Fibroblast of lung (primary cell): ENCODE measurements around the gene CST8. TPM values are rescaled to one million over a fixed set of nuclear protein-coding genes. Genes with fewer than 3 reads are reported as not detected.

ENCODE experiments used
- DNase-seq, 2 donors: peaks; one replicate each; pipeline versions ENCODE4 v3.0.0 to v3.0.0-alpha.2; 2010; ENCODE audit warnings: low read depth in 2 of 2
- H2AFZ ChIP-seq: 2 replicates; pipeline ENCODE4 v1.5.1; 2012; ENCODE audit warnings: low read length, control low read depth, inconsistent platforms
- H3K27ac ChIP-seq: 2 replicates; pipeline ENCODE4 v1.5.1; 2011; ENCODE audit warnings: low read length, control low read depth; ENCODE audit not compliant: insufficient read depth
- H3K27me3 ChIP-seq: 2 replicates; pipeline ENCODE4 v1.5.1; 2011; ENCODE audit warnings: mild to moderate bottlenecking, low read length; ENCODE audit not compliant: control insufficient read depth, insufficient read depth
- H3K36me3 ChIP-seq: 2 replicates; pipeline ENCODE4 v1.5.1; 2011; ENCODE audit warnings: low read length; ENCODE audit not compliant: control insufficient read depth, insufficient read depth
- H3K4me1 ChIP-seq: 2 replicates; pipeline ENCODE4 v1.5.1; 2011; ENCODE audit warnings: low read length; ENCODE audit not compliant: control insufficient read depth, insufficient read depth; ENCODE audit errors: extremely low read depth
- H3K4me2 ChIP-seq: 2 replicates; pipeline ENCODE4 v1.5.1; 2011; ENCODE audit warnings: low read length, control low read depth; ENCODE audit not compliant: insufficient read depth; ENCODE audit errors: extremely low read depth
- H3K4me3 ChIP-seq, 4 experiments: fragments of 200-600 bp in 1 of 4; sonication (generic) in 1 of 4; replicated peaks in 1 of 4; 2 replicates each; pipeline ENCODE4 v1.5.1; 2011 to 2016; ENCODE audit warnings: low read length in 4 of 4, low read depth in 3 of 4, mild to moderate bottlenecking in 3 of 4, control low read depth in 2 of 4, inconsistent platforms in 1 of 4, mixed read lengths in 1 of 4; ENCODE audit not compliant: insufficient read depth in 1 of 4; ENCODE audit errors: control extremely low read depth in 1 of 4
- H3K79me2 ChIP-seq: 2 replicates; pipeline ENCODE4 v1.5.1; 2012; ENCODE audit warnings: mild to moderate bottlenecking, low read length, inconsistent platforms; ENCODE audit not compliant: control insufficient read depth, insufficient read depth
- H3K9ac ChIP-seq: 2 replicates; pipeline ENCODE4 v1.5.1; 2011; ENCODE audit warnings: mild to moderate bottlenecking, low read length, control low read depth; ENCODE audit not compliant: insufficient read depth
- H3K9me3 ChIP-seq: 2 replicates; pipeline ENCODE4 v1.5.1; 2012; ENCODE audit warnings: low read depth, low read length; ENCODE audit not compliant: control insufficient read depth, insufficient read depth
- H4K20me1 ChIP-seq: 2 replicates; pipeline ENCODE4 v1.5.1; 2011; ENCODE audit warnings: low read length; ENCODE audit not compliant: control insufficient read depth, insufficient read depth; ENCODE audit errors: extremely low read depth
- EZH2 ChIP-seq: IDR thresholded peaks from 2 replicates; pipeline ENCODE4 v1.5.1; 2012; ENCODE audit warnings: low read length, control low read depth, mild to moderate bottlenecking; ENCODE audit errors: missing control alignments
- polyA plus RNA-seq, 2 donors: library from polyadenylated mRNA; depleted of rRNA in 1 of 2; stranded (reverse) in 1 of 2; unstranded in 1 of 2; fragments of >200 nt; gene quantifications; 2 replicates each; pipeline ENCODE4 v1.2.1, GENCODE V29; 2011 to 2012; ENCODE audit warnings: missing spikeins in 1 of 2
- total RNA-seq: library from RNA; depleted of rRNA; stranded (reverse); fragments of >200 nt; gene quantifications from 2 replicates; pipeline ENCODE4 v1.2.1, GENCODE V29; 2014
- TF ChIP-seq, protein P1 (sequence below), 2 donors: IDR thresholded peaks in 1 of 2; conservative IDR thresholded peaks in 1 of 2; 1 replicate in 1 of 2; 2 replicates in 1 of 2; pipeline ENCODE4 v1.5.1; 2011 to 2012; ENCODE audit warnings: low read length in 2 of 2, control low read depth in 1 of 2, inconsistent platforms in 1 of 2, low read depth in 1 of 2, mild to moderate bottlenecking in 1 of 2

Gene CST8
- total and polyA plus RNA-seq, 2 donors (not counting 1 experiment from before 2014, with no cell fraction given): not detected

DNA sequence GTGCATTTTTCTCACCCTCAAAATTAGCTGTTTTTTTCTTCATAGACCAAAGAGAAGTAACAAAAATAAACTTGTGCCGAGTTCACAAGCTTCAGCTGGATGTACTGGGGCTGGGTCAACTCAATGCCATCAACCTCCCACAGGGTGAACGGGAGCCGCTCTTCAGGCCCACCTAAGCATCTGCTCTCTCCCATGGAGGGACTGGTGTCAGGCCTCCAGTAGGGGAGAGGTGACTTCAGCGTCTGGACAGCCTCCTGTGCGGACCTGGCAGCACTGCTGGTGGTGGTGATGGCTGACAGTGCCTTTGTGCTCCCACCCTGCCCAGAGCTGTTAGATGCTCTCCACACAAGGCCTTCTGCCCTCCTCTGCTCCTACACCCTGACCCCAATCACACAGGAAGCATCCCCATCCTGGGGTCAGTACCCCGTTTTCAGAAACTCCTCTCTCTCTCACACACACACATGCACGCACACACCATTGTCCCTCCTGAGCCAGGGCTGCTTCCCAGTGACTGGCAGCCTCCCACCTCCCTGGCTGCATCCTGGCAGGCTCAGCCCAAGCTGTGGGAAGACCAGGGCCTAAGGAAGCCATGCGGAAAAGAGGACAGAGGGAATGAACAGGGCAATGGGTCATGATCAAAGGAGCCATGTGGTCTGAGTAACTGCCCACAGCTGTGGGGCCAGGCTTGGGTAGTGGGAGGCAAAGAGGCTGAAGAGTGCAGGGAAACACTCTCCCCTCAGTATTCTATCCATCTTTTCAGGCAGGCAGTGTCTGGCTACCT is 17.7 kb downstream of the CST8 start:
- no peak overlapping the region for H3K9ac ChIP-seq
- H3K4me2 ChIP-seq: no peak overlapping the region
- H3K79me2 ChIP-seq: no peaks in the 10 kb centered on the region
- DNase-seq: no peak
- H3K36me3 ChIP-seq: no peaks in the 10 kb centered on the region
- H3K4me1 ChIP-seq: no peaks in the 10 kb centered on the region
- TF ChIP-seq, protein P1, sequence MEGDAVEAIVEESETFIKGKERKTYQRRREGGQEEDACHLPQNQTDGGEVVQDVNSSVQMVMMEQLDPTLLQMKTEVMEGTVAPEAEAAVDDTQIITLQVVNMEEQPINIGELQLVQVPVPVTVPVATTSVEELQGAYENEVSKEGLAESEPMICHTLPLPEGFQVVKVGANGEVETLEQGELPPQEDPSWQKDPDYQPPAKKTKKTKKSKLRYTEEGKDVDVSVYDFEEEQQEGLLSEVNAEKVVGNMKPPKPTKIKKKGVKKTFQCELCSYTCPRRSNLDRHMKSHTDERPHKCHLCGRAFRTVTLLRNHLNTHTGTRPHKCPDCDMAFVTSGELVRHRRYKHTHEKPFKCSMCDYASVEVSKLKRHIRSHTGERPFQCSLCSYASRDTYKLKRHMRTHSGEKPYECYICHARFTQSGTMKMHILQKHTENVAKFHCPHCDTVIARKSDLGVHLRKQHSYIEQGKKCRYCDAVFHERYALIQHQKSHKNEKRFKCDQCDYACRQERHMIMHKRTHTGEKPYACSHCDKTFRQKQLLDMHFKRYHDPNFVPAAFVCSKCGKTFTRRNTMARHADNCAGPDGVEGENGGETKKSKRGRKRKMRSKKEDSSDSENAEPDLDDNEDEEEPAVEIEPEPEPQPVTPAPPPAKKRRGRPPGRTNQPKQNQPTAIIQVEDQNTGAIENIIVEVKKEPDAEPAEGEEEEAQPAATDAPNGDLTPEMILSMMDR (conservative IDR thresholded peaks at IDR 0.05 in 1 of 2, IDR thresholded peaks at IDR 0.05 in 1 of 2; ENCODE audit: low read depth in 1 of 2, low read length in 2 of 2): no peak
- TF ChIP-seq EZH2: no peak
- H4K20me1 ChIP-seq: no peaks in the 10 kb centered on the region
- no peak overlapping the region for H3K27ac ChIP-seq
- H2AFZ ChIP-seq: no peak overlapping the region
- no peaks in the 10 kb centered on the region for H3K27me3 ChIP-seq
- H3K4me3 ChIP-seq: no peak overlapping the region
- no peaks in the 10 kb centered on the region for H3K9me3 ChIP-seq

DNA sequence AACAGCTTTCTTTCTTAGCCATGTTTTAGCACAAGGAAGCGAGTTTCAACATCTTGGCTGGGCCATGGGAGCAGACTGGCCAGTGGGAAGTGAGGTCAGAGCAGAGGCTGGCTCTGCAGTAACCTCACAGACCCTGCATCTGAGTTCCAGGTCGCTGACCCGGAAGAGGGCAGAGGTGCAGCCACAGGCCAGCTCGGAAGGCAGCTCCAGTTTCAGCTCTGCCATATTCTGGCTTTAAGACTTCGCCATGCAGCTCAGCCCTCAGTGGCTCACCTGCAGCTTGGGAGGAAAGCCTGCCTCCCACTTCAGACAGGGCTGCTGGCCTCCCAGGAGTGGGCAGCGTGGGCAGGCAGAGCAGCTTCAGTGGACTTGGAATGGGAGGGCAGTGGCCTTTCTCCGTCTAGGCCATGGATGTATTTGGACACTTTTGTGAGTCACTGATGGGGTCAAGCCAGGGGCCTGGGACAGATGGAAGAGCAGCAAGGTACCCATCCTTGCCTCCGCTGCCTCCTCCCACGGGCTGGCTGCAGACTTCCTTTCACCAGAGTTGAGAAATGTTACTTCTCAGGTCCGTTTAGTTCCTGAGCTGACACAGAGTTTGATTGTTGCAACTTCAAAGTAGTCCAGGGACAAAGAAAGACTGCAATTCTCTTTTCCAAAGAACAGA is 18.5 kb downstream of the CST8 start:
- Histone ChIP-seq H3K9me3 (no peaks in the 10 kb centered on the region), H3K27me3 (no peaks in the 10 kb centered on the region), H3K79me2 (no peaks in the 10 kb centered on the region), H4K20me1 (no peaks in the 10 kb centered on the region), H3K4me1 (no peaks in the 10 kb centered on the region), H3K9ac (no peak overlapping the region), H3K4me3 (no peak overlapping the region), H3K4me2 (no peak overlapping the region), H3K27ac (no peak overlapping the region), H3K36me3 (no peaks in the 10 kb centered on the region), H2AFZ (no peak overlapping the region)
- DNase-seq: no peak
- TF ChIP-seq, protein P1 (conservative IDR thresholded peaks at IDR 0.05 in 1 of 2, IDR thresholded peaks at IDR 0.05 in 1 of 2; ENCODE audit: low read depth in 1 of 2, low read length in 2 of 2): no peak
- TF ChIP-seq EZH2: no peak

DNA sequence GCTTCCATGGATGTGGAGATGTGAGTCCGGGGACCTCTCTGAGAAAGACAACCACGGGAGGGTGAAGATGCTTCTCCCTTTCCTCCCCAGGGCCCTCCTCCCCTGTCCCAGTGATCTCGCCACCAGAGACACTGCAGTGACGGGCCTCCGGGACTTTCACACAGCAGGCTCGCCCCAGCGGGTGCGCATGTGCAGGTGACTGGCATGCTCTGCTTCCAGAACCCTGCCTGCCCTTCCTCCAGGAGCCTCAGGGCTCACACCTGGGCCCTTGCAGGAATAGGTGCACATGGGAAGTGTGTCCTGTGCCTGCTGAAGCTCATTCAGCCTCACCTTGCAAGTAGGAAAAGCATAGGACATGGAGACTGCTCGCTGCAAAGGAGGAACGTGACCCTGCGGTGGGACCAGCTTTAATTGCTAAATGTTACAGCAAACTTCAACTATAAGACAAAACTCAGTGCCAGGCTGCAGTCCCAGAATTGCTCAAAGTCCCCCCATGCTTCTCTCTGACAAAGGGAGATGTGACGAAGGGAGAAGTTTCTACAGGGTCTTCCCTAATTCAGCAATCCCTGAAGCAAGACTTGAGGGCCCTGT is 19.2 kb downstream of the CST8 start:
- Histone ChIP-seq H3K4me1 (no peaks in the 10 kb centered on the region), H3K9me3 (no peaks in the 10 kb centered on the region), H2AFZ (no peak overlapping the region), H3K4me2 (no peak overlapping the region), H3K79me2 (no peaks in the 10 kb centered on the region), H3K36me3 (no peaks in the 10 kb centered on the region), H4K20me1 (no peaks in the 10 kb centered on the region), H3K9ac (no peak overlapping the region), H3K4me3 (no peak overlapping the region), H3K27me3 (no peaks in the 10 kb centered on the region), H3K27ac (no peak overlapping the region)
- TF ChIP-seq EZH2: no peak
- TF ChIP-seq, protein P1 (conservative IDR thresholded peaks at IDR 0.05 in 1 of 2, IDR thresholded peaks at IDR 0.05 in 1 of 2; ENCODE audit: low read depth in 1 of 2, low read length in 2 of 2): no peak
- no peak for DNase-seq
